Activated CD4-positive, alpha-beta memory T cell treated with anti-CD3 and anti-CD28 coated beads, Interleukin-2, amount 10 ng/mL, durations not matched to agents 7 days and 5 days (primary cell): Measurements from ENCODE around the gene CYYR1. TPM values are rescaled to one million over a fixed set of nuclear protein-coding genes. Genes with fewer than 3 reads are reported as not detected.

Experiments used
- CTCF ChIA-PET: fragments of 350-600 bp; sonication (Branson Sonifier 250); formaldehyde crosslinking; loops from one replicate; lab custom pipeline; 2021; ENCODE audit warnings: antibody characterized with exemption, inconsistent platforms; lab: Charles Lee
- POLR2A ChIA-PET: fragments of 350-600 bp; sonication (Branson Sonifier 250); formaldehyde crosslinking; loops from one replicate; lab custom pipeline; 2021; ENCODE audit warnings: antibody characterized with exemption; lab: Charles Lee
- DNase-seq: peaks from one replicate; pipeline ENCODE4 v3.0.0-alpha.2; 2020
- H3K27ac Mint-ChIP-seq: one replicate; pipeline ENCODE4 v1.8.0; 2021; ENCODE audit warnings: mild to moderate bottlenecking, mixed read lengths
- H3K27me3 Mint-ChIP-seq: one replicate; pipeline ENCODE4 v1.8.0; 2021; ENCODE audit warnings: mixed read lengths
- H3K36me3 Mint-ChIP-seq: one replicate; pipeline ENCODE4 v1.8.0; 2021; ENCODE audit warnings: low read depth, mixed read lengths
- H3K4me1 Mint-ChIP-seq: one replicate; pipeline ENCODE4 v1.8.0; 2021; ENCODE audit warnings: mixed read lengths
- H3K4me3 Mint-ChIP-seq: one replicate; pipeline ENCODE4 v1.8.0; 2021; ENCODE audit warnings: mild to moderate bottlenecking, mixed read lengths
- H3K9me3 Mint-ChIP-seq: one replicate; pipeline ENCODE4 v1.8.0; 2021; ENCODE audit warnings: mixed read lengths
- total RNA-seq, 2 experiments: library from RNA; stranded (reverse); gene quantifications; one replicate each; pipeline ENCODE4 v1.2.3, GENCODE V29; 2021

CYYR1 gene
- total RNA-seq, 2 experiments from 2014 or later = not detected

DNA sequence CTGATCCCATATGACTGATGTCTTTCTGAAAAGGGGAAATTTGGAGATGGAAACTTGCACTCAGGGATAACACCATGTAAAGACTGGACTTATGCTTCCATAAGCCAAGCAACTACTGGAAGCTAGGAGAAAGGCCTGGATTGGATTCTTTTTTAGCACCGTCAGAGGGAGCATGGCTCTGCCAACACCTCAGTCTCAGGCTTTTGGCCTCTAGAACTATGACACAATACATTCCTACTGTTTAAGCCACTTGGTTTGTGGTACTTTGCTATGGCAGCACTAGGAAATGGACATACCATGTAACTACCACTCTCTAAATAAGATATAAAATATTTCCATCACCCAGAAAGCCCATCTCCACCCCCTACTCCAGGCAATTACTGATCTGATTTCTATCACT lies 139.7 kb downstream of the CYYR1 start:
- no peak overlapping the region for H3K4me3 Mint-ChIP-seq
- no peaks in the 10 kb centered on the region for H3K36me3 Mint-ChIP-seq
- no peaks in the 10 kb centered on the region for H3K27me3 Mint-ChIP-seq
- ChIA-PET CTCF (no interaction called here), POLR2A (no interaction called here)
- no peak overlapping the region for H3K27ac Mint-ChIP-seq
- DNase-seq = no peak
- peaks cover 4% of the 10 kb centered on the region for H3K9me3 Mint-ChIP-seq
- no peaks in the 10 kb centered on the region for H3K4me1 Mint-ChIP-seq

DNA sequence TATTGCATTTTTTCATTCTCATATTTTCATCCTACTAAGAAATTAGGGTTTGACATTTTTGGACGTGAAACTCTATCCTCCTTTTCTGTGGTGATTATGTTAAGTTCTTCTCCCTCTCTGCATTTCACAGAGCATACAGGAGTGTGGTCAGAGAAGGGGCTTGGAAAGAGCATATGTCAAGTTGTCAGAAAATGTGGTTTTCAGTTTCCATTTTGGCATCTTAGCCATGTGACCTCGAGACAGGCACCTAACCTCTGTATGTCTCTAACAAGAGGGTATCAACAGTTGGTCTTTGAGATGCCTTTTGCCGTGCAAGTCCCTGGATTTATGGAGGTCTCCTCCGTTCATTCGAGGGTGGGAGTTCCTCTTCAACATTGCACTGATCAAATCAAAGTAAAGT lies 140.7 kb downstream of the CYYR1 start:
- no peak for DNase-seq
- H3K9me3 Mint-ChIP-seq = peaks cover 2% of the 10 kb centered on the region
- CTCF ChIA-PET = no interaction called here
- no peaks in the 10 kb centered on the region for H3K36me3 Mint-ChIP-seq
- H3K4me1 Mint-ChIP-seq = no peaks in the 10 kb centered on the region
- H3K4me3 Mint-ChIP-seq = no peak overlapping the region
- POLR2A ChIA-PET = no interaction called here
- H3K27me3 Mint-ChIP-seq = no peaks in the 10 kb centered on the region
- H3K27ac Mint-ChIP-seq = no peak overlapping the region

GRCh38 chr21:26425576-26425975 lies 147.5 kb downstream of the CYYR1 start:
- Mint-ChIP-seq H3K36me3 (no peaks in the 10 kb centered on the region), H3K27ac (no peak overlapping the region), H3K4me3 (no peak overlapping the region), H3K27me3 (no peaks in the 10 kb centered on the region), H3K9me3 (no peaks in the 10 kb centered on the region), H3K4me1 (no peaks in the 10 kb centered on the region)
- ChIA-PET CTCF (no interaction called here), POLR2A (no interaction called here)
- no peak for DNase-seq

- ChIA-PET POLR2A (no interaction called here), CTCF (no interaction called here)
- H3K9me3 Mint-ChIP-seq = no peaks in the 10 kb centered on the region
- no peaks in the 10 kb centered on the region for H3K4me1 Mint-ChIP-seq
- no peak for DNase-seq
- H3K27ac Mint-ChIP-seq = no peak overlapping the region
- H3K36me3 Mint-ChIP-seq = no peaks in the 10 kb centered on the region
- H3K4me3 Mint-ChIP-seq = no peak overlapping the region
- H3K27me3 Mint-ChIP-seq = no peaks in the 10 kb centered on the region
These were observed 149.6 kb downstream of the CYYR1 start for GRCh38 chr21:26423511-26423910.

DNA sequence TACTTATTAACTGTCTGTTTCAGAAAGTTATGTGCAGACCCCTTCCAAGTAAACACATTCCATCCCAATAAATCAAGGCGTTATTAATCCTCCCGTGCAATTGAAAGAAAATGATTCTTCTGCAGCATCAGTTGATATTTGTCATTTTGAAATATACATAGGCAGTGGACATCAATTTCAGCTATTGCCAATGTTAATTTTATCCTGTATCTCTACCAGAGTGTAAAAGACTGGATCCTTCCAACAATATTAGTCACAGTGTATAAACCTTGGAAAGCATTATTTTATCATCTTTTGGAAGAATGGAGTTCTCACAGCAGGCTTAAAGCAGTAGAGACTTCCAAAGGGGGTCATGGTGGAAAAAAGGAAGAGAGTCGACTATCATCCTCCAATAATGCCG lies 150.4 kb downstream of the CYYR1 start:
- ChIA-PET POLR2A (no interaction called here), CTCF (interaction anchor here (0.6 kb wide), 1 partner anchor 51 kb away, joined by 3 read pairs; no protein-coding TSS in a partner anchor)
- no peak overlapping the region for H3K27ac Mint-ChIP-seq
- no peaks in the 10 kb centered on the region for H3K9me3 Mint-ChIP-seq
- DNase-seq = no peak
- H3K4me1 Mint-ChIP-seq = no peaks in the 10 kb centered on the region
- H3K27me3 Mint-ChIP-seq = no peaks in the 10 kb centered on the region
- no peak overlapping the region for H3K4me3 Mint-ChIP-seq
- no peaks in the 10 kb centered on the region for H3K36me3 Mint-ChIP-seq

DNA sequence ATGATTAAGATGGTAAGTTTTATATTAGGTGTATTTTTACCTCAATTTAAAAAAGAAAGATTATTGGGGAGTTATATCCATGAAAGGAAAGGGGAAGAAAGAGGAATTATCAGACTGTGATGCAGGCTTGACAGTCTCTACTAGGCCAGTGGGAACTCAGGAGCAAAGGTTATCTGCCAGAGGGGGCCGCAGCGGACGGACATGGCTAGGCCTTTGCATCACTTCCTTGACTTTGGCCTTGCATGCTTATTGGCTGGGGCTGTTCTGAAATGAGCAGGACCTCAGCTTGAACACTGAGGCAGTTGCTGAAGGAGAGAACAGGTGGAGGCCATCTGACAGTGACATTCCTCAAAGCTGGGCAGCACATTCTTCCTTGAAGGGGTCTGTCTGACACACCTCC lies 150.9 kb downstream of the CYYR1 start:
- H3K27me3 Mint-ChIP-seq = no peaks in the 10 kb centered on the region
- ChIA-PET POLR2A (no interaction called here), CTCF (no interaction called here)

GRCh38 chr21:26421724-26422123 lies 151.4 kb downstream of the CYYR1 start:
- Mint-ChIP-seq H3K9me3 (no peaks in the 10 kb centered on the region), H3K27ac (no peak overlapping the region), H3K36me3 (no peaks in the 10 kb centered on the region), H3K4me3 (no peak overlapping the region), H3K4me1 (no peaks in the 10 kb centered on the region), H3K27me3 (no peaks in the 10 kb centered on the region)
- CTCF ChIA-PET = no interaction called here
- POLR2A ChIA-PET = no interaction called here
- DNase-seq = no peak

More for the DNA sequence above, 150.9 kb downstream of the CYYR1 start:
- Mint-ChIP-seq H3K9me3 (no peaks in the 10 kb centered on the region), H3K4me1 (no peaks in the 10 kb centered on the region), H3K27ac (no peak overlapping the region), H3K4me3 (no peak overlapping the region), H3K36me3 (no peaks in the 10 kb centered on the region)
- DNase-seq = no peak
